ENCODE data around the gene DMRTC2.

The DMRTC2 gene

GRCh38 chr19:41893899-41894298 is 49.1 kb downstream of the DMRTC2 start (continued):
- peak; percentile 70 for TF ChIP-seq PATZ1 (tag by site-specific recombination; IDR thresholded peaks at IDR 0.05)
- TF ChIP-seq ZNF473 (tag by site-specific recombination; IDR thresholded peaks at IDR 0.05): no peak
- no peak for TF ChIP-seq ZBTB21 (tag by site-specific recombination; IDR thresholded peaks at IDR 0.05)
- 0 out of 2 replicates have a peak, but pooled peaks have one; percentile 34 for TF ChIP-seq GLI4 (tag by site-specific recombination; IDR thresholded peaks at IDR 0.05)
- TF ChIP-seq CTCF (tag by site-specific recombination; IDR thresholded peaks at IDR 0.05): peak; percentile 95
- TF ChIP-seq ZNF324 (tag by site-specific recombination; IDR thresholded peaks at IDR 0.05): 0 out of 2 replicates have a peak, but pooled peaks have one; percentile 38
- TF ChIP-seq ZNF514 (tag by site-specific recombination; IDR thresholded peaks at IDR 0.05): no peak
- TF ChIP-seq ZSCAN16 (tag by site-specific recombination; IDR thresholded peaks at IDR 0.05): 0 out of 2 replicates have a peak, but pooled peaks have one; percentile 43
- TF ChIP-seq ZNF777 (tag by site-specific recombination; IDR thresholded peaks at IDR 0.05; ENCODE audit: borderline replicate concordance): no peak
- TF ChIP-seq ZNF600 (tag by site-specific recombination; IDR thresholded peaks at IDR 0.05): peak; percentile 65

- ChIA-PET POLR2A (no interaction called here), CTCF (interaction anchor here (0.6 kb wide), 1 partner anchor 129 kb away, joined by 4 read pairs; no protein-coding TSS in a partner anchor)
- H3K4me3 ChIP-seq (ENCODE audit: low read depth, low read length): no peak overlapping the region
- 0 out of 2 replicates have a peak overlapping the region, but pooled peaks have one; percentile 24 for H3K27ac ChIP-seq (ENCODE audit: extremely low read depth, low read depth, low read length)
- peaks cover 33 to 47% of the 10 kb centered on the region in 2 experiments for H3K36me3 ChIP-seq (ENCODE audit: control insufficient read depth in 2 of 2, insufficient read depth in 1 of 2, low read length in 2 of 2)
- H3K4me1 ChIP-seq (ENCODE audit: control insufficient read depth, insufficient read depth, low read length): no peaks in the 10 kb centered on the region
- H3K9me3 ChIP-seq (ENCODE audit: control insufficient read depth, insufficient read depth, low read depth, low read length): no peaks in the 10 kb centered on the region
- no peak for TF ChIP-seq ZNF501 (tag by site-specific recombination; IDR thresholded peaks at IDR 0.05)
- 0 out of 2 replicates have a peak, but pooled peaks have one; percentile 2 for TF ChIP-seq SP2 (tag by site-specific recombination; IDR thresholded peaks at IDR 0.05)
Measured at GRCh38 chr19:41894350-41894749, 49.5 kb downstream of the DMRTC2 start.

- no peak overlapping the region for H3K4me3 ChIP-seq (ENCODE audit: low read depth, low read length)
- peak overlapping the region; percentile 8; the same call in 1 of the 2 replicates for H3K27ac ChIP-seq (ENCODE audit: extremely low read depth, low read depth, low read length)
- no peaks in the 10 kb centered on the region for H3K4me1 ChIP-seq (ENCODE audit: control insufficient read depth, insufficient read depth, low read length)
- no peaks in the 10 kb centered on the region for H3K9me3 ChIP-seq (ENCODE audit: control insufficient read depth, insufficient read depth, low read depth, low read length)
- POLR2A ChIA-PET: interaction anchor here (0.6 kb wide), 1 partner anchor 178 kb away, joined by 6 read pairs; no protein-coding TSS in a partner anchor
- peaks cover 42 to 53% of the 10 kb centered on the region in 2 experiments for H3K36me3 ChIP-seq (ENCODE audit: control insufficient read depth in 2 of 2, insufficient read depth in 1 of 2, low read length in 2 of 2)
- CTCF ChIA-PET: interaction anchor here (0.6 to 0.9 kb wide), 3 partner anchors 10 to 189 kb away, joined by 3 to 4 read pairs (median 4); no protein-coding TSS in a partner anchor
- no peak for TF ChIP-seq ZBTB48 (tag by site-specific recombination; IDR thresholded peaks at IDR 0.05)
- peak; percentile 42 for TF ChIP-seq EGR2 (tag by site-specific recombination; IDR thresholded peaks at IDR 0.05; ENCODE audit: low read depth)
- peak; percentile 47 for TF ChIP-seq PATZ1 (tag by site-specific recombination; IDR thresholded peaks at IDR 0.05)
- no peak for TF ChIP-seq ZNF529 (tag by site-specific recombination; IDR thresholded peaks at IDR 0.05; ENCODE audit: insufficient replicate concordance)
- TF ChIP-seq ZIC2 (tag by site-specific recombination; IDR thresholded peaks at IDR 0.05): no peak
- no peak for TF ChIP-seq ZBTB8A (tag by site-specific recombination; IDR thresholded peaks at IDR 0.05)
- TF ChIP-seq ZFHX2 (tag by site-specific recombination; conservative IDR thresholded peaks at IDR 0.05): peak; percentile 61
- no peak for TF ChIP-seq ZNF561 (tag by site-specific recombination; IDR thresholded peaks at IDR 0.05; ENCODE audit: borderline replicate concordance)
- TF ChIP-seq ZFP69B (tag by site-specific recombination; IDR thresholded peaks at IDR 0.05): no peak
- TF ChIP-seq REPIN1 (tag by site-specific recombination; IDR thresholded peaks at IDR 0.05; ENCODE audit: low read depth): no peak
- TF ChIP-seq AEBP2 (tag by site-specific recombination; IDR thresholded peaks at IDR 0.05; ENCODE audit: borderline replicate concordance): no peak
- no peak for TF ChIP-seq ZNF157 (tag by site-specific recombination; IDR thresholded peaks at IDR 0.05)
- no peak for TF ChIP-seq ZNF248 (tag by site-specific recombination; IDR thresholded peaks at IDR 0.05)
- peak; percentile 42; the same call in 1 of the 2 replicates for TF ChIP-seq GLIS2 (tag by site-specific recombination; IDR thresholded peaks at IDR 0.05)
- TF ChIP-seq SP2 (tag by site-specific recombination; IDR thresholded peaks at IDR 0.05): no peak
Measured at GRCh38 chr19:41895745-41896580, 51.1 kb downstream of the DMRTC2 start.
